SK-N-SH (cell line): Measurements from ENCODE around the gene ACSL3. TPM values are rescaled to one million over a fixed set of nuclear protein-coding genes. Genes with fewer than 3 reads are reported as not detected.

Experiments used
- CTCF ChIA-PET: fragments of 300-600, 350-600 bp; formaldehyde crosslinking; extraction: SDS; loops from one replicate; lab custom pipeline; 2021; lab: Yijun Ruan, JAX
- POLR2A ChIA-PET: fragments of 350-600 bp; sonication (Branson Sonifier 250); formaldehyde crosslinking; extraction: SDS; loops from one replicate; lab custom pipeline; 2020; ENCODE audit warnings: antibody characterized with exemption, inconsistent platforms; lab: Yijun Ruan, JAX
- DNase-seq: peaks from one replicate; pipeline ENCODE4 v3.0.0; 2012
- H2AFZ ChIP-seq: fragments of 200-600 bp; sonication (generic); 2 replicates; pipeline ENCODE4 v1.8.1; 2016; ENCODE audit warnings: antibody characterized with exemption, mild to moderate bottlenecking, low read depth
- H3F3A ChIP-seq: fragments of 200-600 bp; sonication (generic); replicated peaks from 2 replicates; pipeline ENCODE3; 2016; ENCODE audit warnings: antibody characterized with exemption, mild to moderate bottlenecking; ENCODE audit not compliant: insufficient read depth
- H3K27ac ChIP-seq, 2 experiments: fragments of 200-500 bp in 1 of 2; fragments of 200-600 bp in 1 of 2; sonication (Bioruptor generic) in 1 of 2; sonication (generic), shearing (Covaris generic) in 1 of 2; 2 replicates each; pipeline versions ENCODE4 v1.5.1 to v1.6.1; 2014 to 2016; ENCODE audit warnings: low read depth in 2 of 2, inconsistent platforms in 1 of 2, low read length in 1 of 2, mild to moderate bottlenecking in 1 of 2, mixed read lengths in 1 of 2
- H3K27me3 ChIP-seq: fragments of 200-600 bp; sonication (generic), shearing (Covaris generic); 2 replicates; pipeline ENCODE4 v1.6.1; 2016; ENCODE audit warnings: mixed run types; ENCODE audit not compliant: insufficient read depth
- H3K36me3 ChIP-seq, 2 experiments: fragments of 200-500 bp in 1 of 2; fragments of 200-600 bp in 1 of 2; sonication (Bioruptor generic) in 1 of 2; sonication (generic) in 1 of 2; replicated peaks in 1 of 2; 2 replicates each; pipeline versions ENCODE3 to v1.5.1; 2014 to 2016; ENCODE audit warnings: low read length in 1 of 2, mild to moderate bottlenecking in 1 of 2; ENCODE audit not compliant: insufficient read depth in 2 of 2, control insufficient read depth in 1 of 2
- H3K4me1 ChIP-seq, 2 experiments: fragments of 200-500 bp in 1 of 2; fragments of 200-600 bp in 1 of 2; sonication (Bioruptor generic) in 1 of 2; sonication (generic), shearing (Covaris generic) in 1 of 2; 2 replicates each; pipeline versions ENCODE4 v1.5.1 to v1.6.1; 2014 to 2016; ENCODE audit warnings: low read depth in 1 of 2, low read length in 1 of 2, mixed run types in 1 of 2; ENCODE audit not compliant: insufficient read depth in 2 of 2, control insufficient read depth in 1 of 2
- H3K4me2 ChIP-seq: fragments of 200-600 bp; sonication (generic), shearing (Covaris generic); 2 replicates; pipeline ENCODE4 v1.6.1; 2017; ENCODE audit warnings: mixed run types
- H3K4me3 ChIP-seq, 2 experiments: fragments of 200-500 bp in 1 of 2; fragments of 200-600 bp in 1 of 2; sonication (Bioruptor generic) in 1 of 2; sonication (generic), shearing (Covaris generic) in 1 of 2; 2 replicates each; pipeline versions ENCODE4 v1.5.1 to v1.8.1; 2014 to 2016; ENCODE audit warnings: low read depth in 2 of 2, inconsistent platforms in 1 of 2, low read length in 1 of 2, mild to moderate bottlenecking in 1 of 2, mixed read lengths in 1 of 2, moderate library complexity in 1 of 2
- H3K79me2 ChIP-seq: fragments of 200-600 bp; sonication (generic); 2 replicates; pipeline ENCODE4 v1.8.1; 2017; ENCODE audit warnings: mild to moderate bottlenecking; ENCODE audit not compliant: insufficient read depth
- H3K9ac ChIP-seq: fragments of 200-600 bp; sonication (generic); 2 replicates; pipeline ENCODE4 v1.6.1; 2017; ENCODE audit warnings: mixed run types
- H3K9me2 ChIP-seq: fragments of 200-600 bp; sonication (generic); 2 replicates; pipeline ENCODE4 v1.6.1; 2017; ENCODE audit warnings: mixed run types
- H3K9me3 ChIP-seq: fragments of 200-600 bp; sonication (generic); 2 replicates; pipeline ENCODE4 v1.6.1; 2017; ENCODE audit warnings: mixed run types, mild to moderate bottlenecking, moderate library complexity
- H4K20me1 ChIP-seq: fragments of 200-600 bp; sonication (generic); 2 replicates; pipeline ENCODE4 v1.6.1; 2017; ENCODE audit warnings: mild to moderate bottlenecking, mixed run types; ENCODE audit not compliant: insufficient read depth
- EZH2phosphoT487 ChIP-seq: fragments of 200-600 bp; sonication (generic); IDR thresholded peaks from 2 replicates; pipeline ENCODE4 v1.6.1; 2017; ENCODE audit warnings: low read depth, mixed run types, mild to moderate bottlenecking, antibody characterized with exemption, moderate library complexity, borderline replicate concordance
- FOSL2 ChIP-seq: IDR thresholded peaks from 2 replicates; pipeline ENCODE4 v1.4.0; 2012; ENCODE audit warnings: low read depth, mild to moderate bottlenecking, moderate library complexity, borderline replicate concordance
- JUND ChIP-seq: IDR thresholded peaks from 2 replicates; pipeline ENCODE4 v1.4.0; 2012
- NRF1 ChIP-seq: IDR thresholded peaks from 2 replicates; pipeline ENCODE4 v1.6.1; 2012; ENCODE audit warnings: low read depth, mild to moderate bottlenecking, low read length
- RAD21 ChIP-seq: IDR thresholded peaks from 2 replicates; pipeline ENCODE4 v1.6.1; 2012; ENCODE audit warnings: mild to moderate bottlenecking, low read length
- SMC3 ChIP-seq: IDR thresholded peaks from 2 replicates; pipeline ENCODE4 v1.6.1; 2012; ENCODE audit warnings: low read depth, low read length, improper control_type of control experiment
- USF2 ChIP-seq: fragments of 150-350 bp; IDR thresholded peaks from 2 replicates; pipeline ENCODE4 v1.6.1; 2017; ENCODE audit warnings: antibody characterized with exemption, low read length, low read depth, borderline replicate concordance
- WGBS: methylation state at CpG from one replicate; pipeline ENCODE4 v1.1.6; 2017; ENCODE audit warnings: low lambda C conversion rate; 5-methylcytosine and 5-hydroxymethylcytosine counted together
- polyA plus RNA-seq, 3 experiments: library from polyadenylated mRNA; depleted of rRNA; stranded (reverse); fragments of >200 nt; gene quantifications; 2 replicates each; pipeline ENCODE4 v1.2.3, GENCODE V29; 2012
- TF ChIP-seq, protein P1 (sequence below): fragments of 200-600 bp; sonication (generic); IDR thresholded peaks from 2 replicates; pipeline ENCODE4 v1.6.1; 2017; ENCODE audit warnings: antibody characterized with exemption, mild to moderate bottlenecking, moderate library complexity

The ACSL3 gene
- polyA plus RNA-seq, 1 of the 3 experiments (the other 2 are of a cell fraction) = 15.7 TPM

GRCh38 chr2:222903234-222904220 lies 42.7 kb downstream of the ACSL3 start:
- Histone ChIP-seq H3K79me2 (peaks cover 27% of the 10 kb centered on the region), H4K20me1 (no peaks in the 10 kb centered on the region), H3K27me3 (no peaks in the 10 kb centered on the region), H3K9ac (peak overlapping the region; percentile 15; the same call in 1 of the 2 replicates), H3K4me2 (peak overlapping the region; percentile 36), H2AFZ (no peak overlapping the region), H3K9me3 (no peaks in the 10 kb centered on the region), H3K27ac (peak overlapping the region in 1 of 2 experiments; percentile 82; a peak in 2 of 4 replicates), H3K4me1 (peaks cover 0 to 24% of the 10 kb centered on the region in 2 experiments; a peak in 1 of 4 replicates), H3K9me2 (no peaks in the 10 kb centered on the region), H3F3A (peaks cover 14% of the 10 kb centered on the region), H3K4me3 (no peak overlapping the region), H3K36me3 (peaks cover under 1 to 6% of the 10 kb centered on the region in 2 experiments)
- WGBS = 90% methylated on average over 16 of the region's 16 CpGs
- CTCF ChIA-PET = interaction anchor here (0.6 to 6.8 kb wide), 43 partner anchors 8 to 832 kb away, joined by 3 to 115 read pairs (median 4); partner anchors contain the start of genes ACSL3 and MOGAT1
- TF ChIP-seq SMC3 (peak; percentile 73), USF2 (no peak), NRF1 (no peak), RAD21 (peak; percentile 87)
- TF ChIP-seq, protein P1, sequence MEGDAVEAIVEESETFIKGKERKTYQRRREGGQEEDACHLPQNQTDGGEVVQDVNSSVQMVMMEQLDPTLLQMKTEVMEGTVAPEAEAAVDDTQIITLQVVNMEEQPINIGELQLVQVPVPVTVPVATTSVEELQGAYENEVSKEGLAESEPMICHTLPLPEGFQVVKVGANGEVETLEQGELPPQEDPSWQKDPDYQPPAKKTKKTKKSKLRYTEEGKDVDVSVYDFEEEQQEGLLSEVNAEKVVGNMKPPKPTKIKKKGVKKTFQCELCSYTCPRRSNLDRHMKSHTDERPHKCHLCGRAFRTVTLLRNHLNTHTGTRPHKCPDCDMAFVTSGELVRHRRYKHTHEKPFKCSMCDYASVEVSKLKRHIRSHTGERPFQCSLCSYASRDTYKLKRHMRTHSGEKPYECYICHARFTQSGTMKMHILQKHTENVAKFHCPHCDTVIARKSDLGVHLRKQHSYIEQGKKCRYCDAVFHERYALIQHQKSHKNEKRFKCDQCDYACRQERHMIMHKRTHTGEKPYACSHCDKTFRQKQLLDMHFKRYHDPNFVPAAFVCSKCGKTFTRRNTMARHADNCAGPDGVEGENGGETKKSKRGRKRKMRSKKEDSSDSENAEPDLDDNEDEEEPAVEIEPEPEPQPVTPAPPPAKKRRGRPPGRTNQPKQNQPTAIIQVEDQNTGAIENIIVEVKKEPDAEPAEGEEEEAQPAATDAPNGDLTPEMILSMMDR = peak; percentile 89
- POLR2A ChIA-PET = no interaction called here
- DNase-seq = peak; percentile 63

- Histone ChIP-seq H3K27ac (peak overlapping the region in 1 of 2 experiments; percentile 82; a peak in 2 of 4 replicates), H3K9ac (peak overlapping the region; percentile 15; the same call in 1 of the 2 replicates), H3K36me3 (peaks cover 12 to 18% of the 10 kb centered on the region in 2 experiments), H4K20me1 (no peaks in the 10 kb centered on the region), H3K4me3 (no peak overlapping the region), H3K4me2 (peak overlapping the region; percentile 36), H3F3A (peaks cover 14% of the 10 kb centered on the region), H3K27me3 (no peaks in the 10 kb centered on the region), H3K9me3 (no peaks in the 10 kb centered on the region), H3K4me1 (peaks cover 0 to 24% of the 10 kb centered on the region in 2 experiments; a peak in 1 of 4 replicates), H3K9me2 (no peaks in the 10 kb centered on the region), H3K79me2 (peaks cover 24% of the 10 kb centered on the region), H2AFZ (no peak overlapping the region)
- TF ChIP-seq FOSL2 (0 out of 2 replicates have a peak, but pooled peaks have one; percentile 27), EZH2phosphoT487 (no peak), JUND (peak; percentile 41; the same call in 1 of the 2 replicates)
- no peak for DNase-seq
- CTCF ChIA-PET = interaction anchor here (1.4 to 6.8 kb wide), 4 partner anchors 11 to 214 kb away, joined by 5 to 115 read pairs (median 21); no protein-coding TSS in a partner anchor
- POLR2A ChIA-PET = no interaction called here
- 69% methylated on average over 2 of the region's 2 CpGs for WGBS
Measured at GRCh38 chr2:222904557-222905258, 43.9 kb downstream of the ACSL3 start.
